Vagina (tissue), 2 donors: Measurements from ENCODE around the gene EPM2AIP1. TPM values are rescaled to one million over a fixed set of nuclear protein-coding genes. Genes with fewer than 3 reads are reported as not detected.
"Not testable (repeated sequence)": the region's sequence is repeated elsewhere in the genome, so short reads cannot be mapped to it uniquely, and the experiment has no call there.

Experiments
- DNase-seq, 2 donors: peaks; one replicate each; pipeline ENCODE4 v3.0.0-alpha.2; 2017; ENCODE audit errors: extremely low spot score in 2 of 2
- H3K27ac ChIP-seq: fragments of 200-600 bp; sonication (generic); one replicate; pipeline ENCODE4 v1.5.1; 2019
- H3K27me3 ChIP-seq: fragments of 200-600 bp; sonication (generic); one replicate; pipeline ENCODE4 v1.5.1; 2019
- H3K36me3 ChIP-seq, 2 donors: fragments of 200-600 bp; sonication (generic); one replicate each; pipeline ENCODE4 v1.5.1; 2017 to 2019
- H3K4me1 ChIP-seq: fragments of 200-600 bp; sonication (generic); one replicate; pipeline ENCODE4 v1.5.1; 2019
- H3K4me3 ChIP-seq, 2 donors: fragments of 200-600 bp; sonication (generic); 1 replicate in 1 of 2; 2 replicates in 1 of 2; pipeline ENCODE4 v1.5.1; 2016 to 2019
- H3K9me3 ChIP-seq: fragments of 200-600 bp; sonication (generic); one replicate; pipeline ENCODE4 v1.5.1; 2019
- POLR2A ChIP-seq, 2 donors: fragments of 450-650 bp; IDR thresholded peaks; one replicate each; pipeline ENCODE4 v1.6.1; 2017; ENCODE audit warnings: antibody characterized with exemption in 2 of 2, mild to moderate bottlenecking in 2 of 2, moderate library complexity in 2 of 2
- POLR2AphosphoS5 ChIP-seq, 2 donors: sonication (generic); formaldehyde crosslinking; IDR thresholded peaks; one replicate each; pipeline ENCODE4 v1.9.0; 2017; ENCODE audit warnings: antibody characterized with exemption in 2 of 2, mild to moderate bottlenecking in 2 of 2, low read depth in 1 of 2; ENCODE audit not compliant: insufficient read depth in 1 of 2
- intact Hi-C: fragments of 100-400 bp; cut with DNase I; formaldehyde crosslinking; loops from one replicate; pipeline ENCODE4 v1.15.1; 2023
- total RNA-seq: library from RNA; depleted of rRNA; stranded (reverse); fragments of >200 nt; gene quantifications from one replicate; pipeline ENCODE4 v1.2.3, GENCODE V29; 2016
- TF ChIP-seq, protein P1 (sequence below), 3 experiments: fragments of 450-650 bp in 2 of 3; fragments of 200-600 bp in 1 of 3; sonication (generic) in 1 of 3; IDR thresholded peaks; one replicate each; pipeline ENCODE4 v1.5.1; 2017 to 2019; ENCODE audit warnings: antibody characterized with exemption in 3 of 3, mild to moderate bottlenecking in 2 of 3, moderate library complexity in 2 of 3

EPM2AIP1 gene
- total RNA-seq, result 10.8 TPM

DNA sequence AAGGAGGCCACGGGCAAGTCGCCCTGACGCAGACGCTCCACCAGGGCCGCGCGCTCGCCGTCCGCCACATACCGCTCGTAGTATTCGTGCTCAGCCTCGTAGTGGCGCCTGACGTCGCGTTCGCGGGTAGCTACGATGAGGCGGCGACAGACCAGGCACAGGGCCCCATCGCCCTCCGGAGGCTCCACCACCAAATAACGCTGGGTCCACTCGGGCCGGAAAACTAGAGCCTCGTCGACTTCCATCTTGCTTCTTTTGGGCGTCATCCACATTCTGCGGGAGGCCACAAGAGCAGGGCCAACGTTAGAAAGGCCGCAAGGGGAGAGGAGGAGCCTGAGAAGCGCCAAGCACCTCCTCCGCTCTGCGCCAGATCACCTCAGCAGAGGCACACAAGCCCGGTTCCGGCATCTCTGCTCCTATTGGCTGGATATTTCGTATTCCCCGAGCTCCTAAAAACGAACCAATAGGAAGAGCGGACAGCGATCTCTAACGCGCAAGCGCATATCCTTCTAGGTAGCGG is at the start of gene EPM2AIP1:
TSS of gene EPM2AIP1 (minus strand) at position 326 of the 520 bp plus-strand sequence. CDS start at position 272, 54 bp downstream.
- intact Hi-C loops, result loop anchor here (2.0 kb wide), 1 partner anchor 220 kb away; no protein-coding TSS in a partner anchor
- Histone ChIP-seq H3K27ac (peak within 1 kb of the TSS; percentile 99), H3K36me3 (peaks cover 0 to 28% of the 10 kb centered on the region in 2 donors), H3K4me1 (peaks cover 57% of the 10 kb centered on the region), H3K9me3 (no peaks in the 10 kb centered on the region), H3K27me3 (no peaks in the 10 kb centered on the region), H3K4me3 (peak within 1 kb of the TSS; percentile 74 to 83)
- peak; percentile 60 to 91 for TF ChIP-seq POLR2A (IDR thresholded peaks at IDR 0.05)
- TF ChIP-seq POLR2AphosphoS5 (IDR thresholded peaks at IDR 0.05; ENCODE audit: insufficient read depth in 1 of 2, low read depth in 1 of 2), result peak; percentile 92 to 97
- TF ChIP-seq, protein P1, sequence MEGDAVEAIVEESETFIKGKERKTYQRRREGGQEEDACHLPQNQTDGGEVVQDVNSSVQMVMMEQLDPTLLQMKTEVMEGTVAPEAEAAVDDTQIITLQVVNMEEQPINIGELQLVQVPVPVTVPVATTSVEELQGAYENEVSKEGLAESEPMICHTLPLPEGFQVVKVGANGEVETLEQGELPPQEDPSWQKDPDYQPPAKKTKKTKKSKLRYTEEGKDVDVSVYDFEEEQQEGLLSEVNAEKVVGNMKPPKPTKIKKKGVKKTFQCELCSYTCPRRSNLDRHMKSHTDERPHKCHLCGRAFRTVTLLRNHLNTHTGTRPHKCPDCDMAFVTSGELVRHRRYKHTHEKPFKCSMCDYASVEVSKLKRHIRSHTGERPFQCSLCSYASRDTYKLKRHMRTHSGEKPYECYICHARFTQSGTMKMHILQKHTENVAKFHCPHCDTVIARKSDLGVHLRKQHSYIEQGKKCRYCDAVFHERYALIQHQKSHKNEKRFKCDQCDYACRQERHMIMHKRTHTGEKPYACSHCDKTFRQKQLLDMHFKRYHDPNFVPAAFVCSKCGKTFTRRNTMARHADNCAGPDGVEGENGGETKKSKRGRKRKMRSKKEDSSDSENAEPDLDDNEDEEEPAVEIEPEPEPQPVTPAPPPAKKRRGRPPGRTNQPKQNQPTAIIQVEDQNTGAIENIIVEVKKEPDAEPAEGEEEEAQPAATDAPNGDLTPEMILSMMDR (IDR thresholded peaks at IDR 0.05), result peak in 1 of 3 experiments; percentile 30
- peak; percentile 100 for DNase-seq

DNA sequence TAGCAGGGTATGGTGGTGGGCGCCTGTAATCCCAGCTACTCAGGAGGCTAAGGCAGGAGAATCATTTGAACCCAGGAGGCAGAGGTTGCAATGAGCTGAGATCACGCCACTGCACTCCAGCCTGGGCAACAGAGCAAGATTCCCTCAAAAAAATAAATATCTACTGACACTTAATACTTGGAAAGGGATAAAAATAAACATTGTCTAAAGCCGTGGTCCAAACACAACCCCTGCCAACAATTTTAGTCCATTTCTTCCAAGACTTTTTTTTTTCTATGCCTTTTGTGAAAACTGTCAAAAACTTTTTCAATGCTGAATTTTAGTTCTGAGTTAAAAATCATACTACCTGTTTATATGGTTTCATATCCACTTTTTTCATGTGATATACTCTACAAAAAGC is 49.8 kb upstream of the EPM2AIP1 start:
- intact Hi-C loops, DNase-seq, H3K27me3 ChIP-seq, H3K27ac ChIP-seq, H3K4me3 ChIP-seq, H3K9me3 ChIP-seq: not testable (repeated sequence)
- Histone ChIP-seq H3K4me1 (peaks cover 12% of the 10 kb centered on the region), H3K36me3 (peaks cover 0 to 23% of the 10 kb centered on the region in 2 donors)

DNA sequence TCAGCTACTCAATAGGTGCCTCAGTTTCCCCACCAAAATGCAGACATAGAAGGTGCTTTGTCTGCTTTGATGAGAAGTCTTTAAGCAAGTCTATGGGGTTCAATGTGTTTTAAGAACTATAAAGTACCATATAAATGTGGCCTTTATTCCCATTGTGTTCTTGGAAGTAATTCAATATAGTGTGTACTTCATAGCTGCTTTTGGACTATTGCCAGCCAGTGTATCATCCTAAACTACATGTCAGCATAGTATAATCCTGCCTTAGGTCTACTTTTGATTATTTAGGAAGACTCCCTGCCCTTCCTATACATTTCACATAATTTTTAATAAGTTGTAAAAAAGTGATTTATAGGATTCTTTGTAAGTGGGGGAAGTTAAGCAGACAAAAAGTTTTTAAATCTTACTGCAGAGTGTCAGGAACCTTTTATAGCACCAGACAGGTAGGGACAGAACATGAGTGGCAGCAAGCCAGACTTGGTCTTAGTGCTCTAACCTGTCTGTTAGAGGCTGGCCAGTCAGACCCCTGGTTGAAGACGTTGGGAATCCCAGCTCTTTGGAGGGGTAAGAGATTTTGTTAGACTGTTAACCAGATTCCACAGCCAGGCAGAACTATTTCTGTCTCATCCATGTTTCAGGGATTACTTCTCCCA is 48.7 kb upstream of the EPM2AIP1 start:
- no peak for DNase-seq
- intact Hi-C loops, result no loop called here
- no peak overlapping the region for H3K27ac ChIP-seq
- H3K27me3 ChIP-seq, result no peaks in the 10 kb centered on the region
- TF ChIP-seq, protein P1 (IDR thresholded peaks at IDR 0.05), result no peak
- TF ChIP-seq POLR2A (IDR thresholded peaks at IDR 0.05) (no peak), POLR2AphosphoS5 (IDR thresholded peaks at IDR 0.05; ENCODE audit: insufficient read depth in 1 of 2, low read depth in 1 of 2) (no peak)
- peaks cover 0 to 17% of the 10 kb centered on the region in 2 donors for H3K36me3 ChIP-seq
- peaks cover 12% of the 10 kb centered on the region for H3K4me1 ChIP-seq
- no peak overlapping the region for H3K4me3 ChIP-seq
- no peaks in the 10 kb centered on the region for H3K9me3 ChIP-seq

DNA sequence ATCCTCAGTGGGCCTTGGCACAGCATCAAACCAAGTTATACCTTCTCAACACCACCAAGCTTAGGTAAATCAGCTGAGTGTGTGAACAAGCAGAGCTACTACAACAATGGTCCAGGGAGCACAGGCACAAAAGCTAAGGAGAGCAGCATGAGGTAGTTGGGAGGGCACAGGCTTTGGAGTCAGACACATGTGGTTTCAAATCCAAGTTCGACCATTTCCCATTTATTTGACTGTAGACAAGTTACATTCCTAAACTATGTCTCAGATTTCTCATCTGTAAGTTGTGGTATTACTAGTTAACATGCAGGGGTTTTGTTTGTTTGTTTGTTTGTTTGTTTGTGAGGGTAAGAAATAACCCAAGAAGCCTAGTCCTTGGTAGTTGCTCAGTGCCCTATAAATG is 47.3 kb upstream of the EPM2AIP1 start:
- no peak for TF ChIP-seq POLR2A (IDR thresholded peaks at IDR 0.05)
- no peak for TF ChIP-seq POLR2AphosphoS5 (IDR thresholded peaks at IDR 0.05; ENCODE audit: insufficient read depth in 1 of 2, low read depth in 1 of 2)
- TF ChIP-seq, protein P1 (IDR thresholded peaks at IDR 0.05), result no peak
- Histone ChIP-seq H3K4me3 (no peak overlapping the region), H3K27ac (no peak overlapping the region), H3K27me3 (no peaks in the 10 kb centered on the region), H3K9me3 (no peaks in the 10 kb centered on the region), H3K36me3 (peaks cover 0 to 29% of the 10 kb centered on the region in 2 donors), H3K4me1 (peaks cover 12% of the 10 kb centered on the region)
- DNase-seq, result no peak
- intact Hi-C loops, result no loop called here

DNA sequence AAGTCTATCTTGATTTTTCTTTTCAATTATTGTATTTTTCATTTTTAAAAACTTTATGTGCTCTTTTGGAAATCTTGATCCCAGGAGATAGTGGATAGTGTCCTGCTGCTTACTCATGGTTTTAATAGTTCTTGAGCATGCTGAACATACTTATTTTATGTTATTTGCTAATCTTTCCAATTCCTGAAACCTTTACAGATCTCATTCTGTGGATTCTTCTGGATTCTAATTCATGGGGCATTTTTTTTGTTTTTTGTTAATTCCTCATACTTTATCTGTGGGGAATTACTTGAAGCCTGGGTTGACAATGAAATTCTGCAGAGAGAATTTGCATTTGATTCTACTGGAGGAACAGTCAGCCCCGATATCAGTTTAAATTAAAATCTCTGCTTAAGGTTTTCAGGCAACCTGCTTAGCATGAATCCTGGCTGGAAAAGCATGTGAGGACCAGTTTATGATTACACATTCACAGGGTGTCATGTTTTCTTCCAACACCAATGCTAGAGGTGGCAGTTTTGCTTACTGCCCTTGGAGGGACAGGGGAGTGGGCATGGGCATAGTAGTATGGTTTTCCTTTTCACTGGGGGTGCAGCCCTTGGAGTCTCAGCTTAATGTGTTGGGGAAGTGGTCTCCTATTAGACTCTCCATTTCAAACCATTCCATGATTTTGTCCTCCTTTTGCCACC is 46.4 kb upstream of the EPM2AIP1 start:
- DNase-seq, result no peak
- no peak overlapping the region for H3K27ac ChIP-seq
- no peaks in the 10 kb centered on the region for H3K9me3 ChIP-seq
- TF ChIP-seq POLR2A (IDR thresholded peaks at IDR 0.05) (no peak), POLR2AphosphoS5 (IDR thresholded peaks at IDR 0.05; ENCODE audit: insufficient read depth in 1 of 2, low read depth in 1 of 2) (no peak)
- TF ChIP-seq, protein P1 (IDR thresholded peaks at IDR 0.05), result no peak
- peaks cover 12% of the 10 kb centered on the region for H3K4me1 ChIP-seq
- no peak overlapping the region for H3K4me3 ChIP-seq
- H3K36me3 ChIP-seq, result peaks cover 0 to 37% of the 10 kb centered on the region in 2 donors
- no peaks in the 10 kb centered on the region for H3K27me3 ChIP-seq
- intact Hi-C loops, result no loop called here
